Activated naive CD8-positive, alpha-beta T cell treated with anti-CD3 and anti-CD28 coated beads, Interleukin-2, amount 50 U/mL, for 24 hours (primary cell): Measurements from ENCODE around the gene ADAMTS17.
A peak's percentile ranks its signal among the peaks of the same experiment; 100 is the strongest.

ENCODE experiments used
- ATAC-seq: fragments of 150-1000 bp; cut with Tn5 transposase; one replicate; pipeline ENCODE4 v1.10.0; 2021
- DNase-seq: peaks from one replicate; pipeline ENCODE4 v3.0.0; 2021
- H3K27ac Mint-ChIP-seq: one replicate; pipeline ENCODE4 v1.8.0; 2021; ENCODE audit warnings: mild to moderate bottlenecking, mixed read lengths
- H3K27me3 Mint-ChIP-seq: one replicate; pipeline ENCODE4 v1.8.0; 2021; ENCODE audit warnings: mixed read lengths
- H3K36me3 Mint-ChIP-seq: one replicate; pipeline ENCODE4 v1.8.0; 2021; ENCODE audit warnings: low read depth, mixed read lengths
- H3K4me1 Mint-ChIP-seq: one replicate; pipeline ENCODE4 v1.8.0; 2021; ENCODE audit warnings: mixed read lengths
- H3K4me3 Mint-ChIP-seq: one replicate; pipeline ENCODE4 v1.8.0; 2021; ENCODE audit warnings: mild to moderate bottlenecking, moderate library complexity, mixed read lengths
- H3K9me3 Mint-ChIP-seq: one replicate; pipeline ENCODE4 v1.8.0; 2021; ENCODE audit warnings: mixed read lengths

ADAMTS17 gene

GRCh38 chr15:100245855-100246254 lies 95.9 kb downstream of the ADAMTS17 start:
- H3K9me3 Mint-ChIP-seq: peaks cover 8% of the 10 kb centered on the region
- H3K36me3 Mint-ChIP-seq: no peaks in the 10 kb centered on the region
- ATAC-seq (no peak), DNase-seq (no peak)
- H3K4me3 Mint-ChIP-seq: no peak overlapping the region
- H3K4me1 Mint-ChIP-seq: no peaks in the 10 kb centered on the region
- H3K27me3 Mint-ChIP-seq: no peaks in the 10 kb centered on the region
- H3K27ac Mint-ChIP-seq: no peak overlapping the region

DNA sequence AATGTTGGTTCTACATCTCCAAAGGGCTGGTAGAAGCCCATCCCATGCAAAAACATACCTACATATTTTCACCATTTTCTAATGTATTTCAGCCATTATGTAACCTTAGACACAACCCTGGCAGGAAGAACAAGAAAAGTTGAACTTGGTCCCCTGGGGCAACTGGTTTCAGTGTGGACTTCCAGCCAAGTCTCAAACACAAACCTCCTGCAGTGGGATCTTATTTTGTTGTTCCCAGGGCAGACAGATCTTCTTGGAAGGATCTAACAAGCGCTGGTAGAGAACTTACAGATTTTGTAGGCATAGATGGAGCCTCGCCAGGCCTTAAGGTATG lies 96.3 kb downstream of the ADAMTS17 start:
- Mint-ChIP-seq H3K27me3 (no peaks in the 10 kb centered on the region), H3K36me3 (no peaks in the 10 kb centered on the region), H3K9me3 (peaks cover 8% of the 10 kb centered on the region), H3K27ac (no peak overlapping the region), H3K4me3 (no peak overlapping the region), H3K4me1 (no peaks in the 10 kb centered on the region)
- ATAC-seq (no peak), DNase-seq (no peak)

DNA sequence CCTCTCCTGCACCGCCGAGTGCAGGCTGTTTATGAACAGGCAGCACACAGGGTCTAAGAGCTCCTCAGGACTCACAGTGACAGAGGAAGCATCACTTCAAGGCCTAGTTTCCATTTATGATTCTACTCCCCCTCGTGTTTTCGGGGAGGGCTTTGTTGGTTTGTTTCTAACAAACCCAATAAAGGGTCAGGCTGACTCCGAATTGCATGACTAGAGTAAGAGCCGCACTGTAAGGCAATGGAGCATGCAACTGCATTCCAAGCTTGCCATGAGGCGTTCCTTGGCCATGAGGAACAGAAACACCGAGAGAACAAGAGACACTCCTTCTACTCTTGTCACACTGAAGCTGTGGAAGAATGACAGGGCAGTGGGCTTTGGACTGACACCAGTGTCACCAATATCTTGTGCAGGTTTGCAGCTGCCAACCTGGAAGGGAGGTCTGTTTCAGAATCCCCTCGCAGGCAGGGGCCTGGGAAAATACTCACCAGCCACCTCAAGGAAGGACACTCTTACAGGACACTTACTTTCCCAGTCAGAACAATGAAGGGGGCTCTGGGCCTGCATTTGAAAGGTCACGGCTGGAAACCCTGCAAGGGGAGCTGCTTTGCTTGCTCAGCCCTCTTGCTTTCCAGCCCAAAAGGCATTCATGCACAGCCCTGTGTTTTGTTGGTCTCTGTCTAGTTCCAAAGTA lies 96.8 kb downstream of the ADAMTS17 start:
- Mint-ChIP-seq H3K27ac (no peak overlapping the region), H3K27me3 (no peaks in the 10 kb centered on the region), H3K4me3 (no peak overlapping the region), H3K36me3 (no peaks in the 10 kb centered on the region), H3K4me1 (no peaks in the 10 kb centered on the region), H3K9me3 (peaks cover 8% of the 10 kb centered on the region)
- no peak for ATAC-seq
- DNase-seq: no peak

DNA sequence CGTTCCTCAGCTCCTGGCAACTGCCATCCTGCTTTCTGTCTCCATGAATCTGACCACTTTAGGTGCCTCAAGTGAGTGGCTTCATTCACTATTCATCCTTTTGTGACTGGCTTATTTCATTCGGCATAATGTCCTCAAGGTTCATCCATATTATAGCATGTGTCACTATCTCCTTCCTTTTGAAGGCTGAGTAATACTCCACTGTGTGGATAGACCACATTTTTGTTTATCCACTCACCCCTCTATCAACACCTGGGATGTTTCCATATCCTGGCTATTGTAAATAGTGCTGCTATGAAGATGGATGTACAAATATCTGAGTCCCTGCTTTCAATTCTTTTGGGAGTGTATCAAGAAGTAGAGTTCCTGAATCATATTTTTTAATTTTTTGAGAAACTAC lies 98.8 kb downstream of the ADAMTS17 start:
- Mint-ChIP-seq H3K4me3 (no peak overlapping the region), H3K36me3 (no peaks in the 10 kb centered on the region), H3K4me1 (no peaks in the 10 kb centered on the region), H3K27me3 (no peaks in the 10 kb centered on the region), H3K27ac (no peak overlapping the region), H3K9me3 (peaks cover 8% of the 10 kb centered on the region)
- ATAC-seq: no peak
- DNase-seq: no peak

GRCh38 chr15:100241572-100242482 lies 99.9 kb downstream of the ADAMTS17 start:
- peaks cover 1% of the 10 kb centered on the region for H3K27me3 Mint-ChIP-seq
- ATAC-seq (no peak), DNase-seq (no peak)
- H3K4me1 Mint-ChIP-seq: no peaks in the 10 kb centered on the region
- no peaks in the 10 kb centered on the region for H3K36me3 Mint-ChIP-seq
- peaks cover 8% of the 10 kb centered on the region for H3K9me3 Mint-ChIP-seq
- no peak overlapping the region for H3K27ac Mint-ChIP-seq
- H3K4me3 Mint-ChIP-seq: no peak overlapping the region

GRCh38 chr15:100236981-100237720 lies 104.6 kb downstream of the ADAMTS17 start:
- no peaks in the 10 kb centered on the region for H3K9me3 Mint-ChIP-seq
- H3K4me1 Mint-ChIP-seq: peaks cover 3% of the 10 kb centered on the region
- no peaks in the 10 kb centered on the region for H3K36me3 Mint-ChIP-seq
- H3K27me3 Mint-ChIP-seq: peaks cover 2% of the 10 kb centered on the region
- no peak overlapping the region for H3K27ac Mint-ChIP-seq
- no peak overlapping the region for H3K4me3 Mint-ChIP-seq
- DNase-seq (no peak), ATAC-seq (no peak)

DNA sequence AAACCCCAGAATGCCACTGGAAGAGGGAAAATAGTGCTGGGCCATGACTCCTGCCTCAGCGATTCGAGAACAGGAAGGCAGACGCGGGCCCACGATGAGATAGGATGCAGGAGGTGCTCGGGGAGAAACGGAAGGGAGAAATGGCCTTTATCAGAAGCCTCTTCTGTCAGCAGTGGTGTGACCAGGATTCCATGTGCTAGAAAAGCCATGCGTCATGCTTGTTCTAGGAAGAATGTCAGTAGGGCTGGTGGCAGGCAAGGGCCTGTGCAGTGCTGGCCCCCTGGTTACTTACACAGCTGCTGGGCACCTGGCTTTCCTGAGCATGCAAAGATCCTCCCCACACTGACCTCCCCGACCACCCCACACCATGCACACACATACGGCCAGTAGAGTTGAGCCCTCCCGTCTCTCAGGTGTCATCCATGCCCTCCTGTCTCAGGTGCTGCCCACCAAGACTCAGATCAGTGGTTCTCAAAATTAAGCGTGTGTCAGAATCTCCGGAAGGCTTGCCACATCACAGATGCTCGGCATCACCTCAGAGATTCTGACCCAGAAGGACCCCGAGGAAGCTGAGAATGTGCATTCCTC lies 106.7 kb downstream of the ADAMTS17 start:
- Mint-ChIP-seq H3K27ac (no peak overlapping the region), H3K4me1 (peaks cover 7% of the 10 kb centered on the region), H3K9me3 (no peaks in the 10 kb centered on the region), H3K4me3 (no peak overlapping the region), H3K36me3 (no peaks in the 10 kb centered on the region), H3K27me3 (peaks cover 2% of the 10 kb centered on the region)
- no peak for DNase-seq
- no peak for ATAC-seq

GRCh38 chr15:100234158-100235029 lies 107.4 kb downstream of the ADAMTS17 start:
- Mint-ChIP-seq H3K4me1 (peaks cover 15% of the 10 kb centered on the region), H3K27me3 (peaks cover 2% of the 10 kb centered on the region), H3K36me3 (no peaks in the 10 kb centered on the region), H3K27ac (no peak overlapping the region), H3K9me3 (no peaks in the 10 kb centered on the region), H3K4me3 (no peak overlapping the region)
- ATAC-seq: no peak
- DNase-seq: no peak

DNA sequence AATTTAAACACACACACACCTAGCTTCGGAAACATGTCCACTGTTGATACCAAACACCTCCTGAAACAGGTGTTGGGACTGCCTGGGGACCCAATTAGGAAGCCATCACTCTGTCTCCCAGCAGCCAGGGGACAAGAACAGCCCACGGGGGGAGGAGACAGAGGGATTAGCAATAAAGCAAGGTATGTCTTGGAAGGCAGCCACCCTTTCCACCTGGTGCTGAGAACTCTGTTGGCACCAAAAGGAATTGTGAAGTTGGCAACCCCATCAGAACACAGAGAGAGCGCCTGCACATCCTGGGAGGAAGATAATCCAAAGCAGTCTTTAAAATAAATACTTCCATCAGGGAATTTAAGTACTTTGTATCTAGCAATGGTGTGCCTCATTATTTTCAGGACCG lies 111.0 kb downstream of the ADAMTS17 start:
- no peak for ATAC-seq
- no peak overlapping the region for H3K4me3 Mint-ChIP-seq

GRCh38 chr15:100229181-100230163 lies 112.3 kb downstream of the ADAMTS17 start:
- Mint-ChIP-seq H3K4me3 (no peak overlapping the region), H3K27me3 (no peaks in the 10 kb centered on the region), H3K9me3 (no peaks in the 10 kb centered on the region), H3K4me1 (peaks cover 21% of the 10 kb centered on the region), H3K36me3 (no peaks in the 10 kb centered on the region), H3K27ac (no peak overlapping the region)
- ATAC-seq (peak; percentile 14), DNase-seq (no peak)

More for the DNA sequence above, 111.0 kb downstream of the ADAMTS17 start:
- no peaks in the 10 kb centered on the region for H3K27me3 Mint-ChIP-seq
- no peaks in the 10 kb centered on the region for H3K36me3 Mint-ChIP-seq
- no peak overlapping the region for H3K27ac Mint-ChIP-seq
- DNase-seq: no peak
- peaks cover 14% of the 10 kb centered on the region for H3K4me1 Mint-ChIP-seq
- H3K9me3 Mint-ChIP-seq: no peaks in the 10 kb centered on the region

DNA sequence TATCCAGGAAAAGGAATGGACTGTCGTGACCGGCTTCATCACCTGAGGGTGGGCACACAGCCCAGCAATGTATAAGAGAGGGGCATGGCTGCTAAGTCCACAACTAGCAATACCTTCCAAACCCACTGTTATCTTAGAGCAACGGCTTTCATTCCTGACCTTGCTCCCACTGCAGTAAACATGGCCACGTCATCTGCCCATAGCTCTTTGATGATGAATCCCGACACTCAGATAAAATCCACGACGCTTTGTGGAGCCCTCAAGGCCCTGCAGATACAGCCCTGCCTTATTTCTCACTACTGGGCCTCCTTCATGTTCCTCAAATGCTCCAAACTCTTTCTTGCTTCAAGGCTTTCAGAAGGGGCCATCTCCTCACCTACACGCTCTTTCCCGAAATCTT lies 114.0 kb downstream of the ADAMTS17 start:
- no peak for DNase-seq
- no peak overlapping the region for H3K27ac Mint-ChIP-seq

DNA sequence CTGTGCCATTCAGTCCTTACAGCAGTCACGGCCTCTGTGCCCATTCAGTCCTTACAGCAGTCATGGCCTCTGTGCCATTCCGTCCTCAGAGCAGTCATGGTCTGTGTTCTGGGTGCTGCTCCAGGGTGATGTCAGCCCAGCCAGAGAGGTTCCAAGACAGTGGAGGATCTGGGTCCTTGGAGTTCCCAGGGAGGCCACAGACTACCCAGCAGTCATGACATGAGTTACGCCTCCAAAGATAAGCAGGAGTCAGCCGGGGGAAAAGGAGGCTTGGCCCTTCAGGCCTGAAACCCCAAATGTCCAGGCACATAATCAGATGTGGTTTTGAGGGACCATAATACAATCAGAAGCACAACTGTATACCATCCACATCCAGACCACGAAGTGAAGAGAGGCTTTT lies 115.7 kb downstream of the ADAMTS17 start:
- Mint-ChIP-seq H3K4me1 (peaks cover 29% of the 10 kb centered on the region), H3K36me3 (no peaks in the 10 kb centered on the region), H3K9me3 (no peaks in the 10 kb centered on the region), H3K27me3 (no peaks in the 10 kb centered on the region), H3K27ac (no peak overlapping the region), H3K4me3 (no peak overlapping the region)
- DNase-seq: no peak
- ATAC-seq: no peak

More for the DNA sequence above, 114.0 kb downstream of the ADAMTS17 start:
- Mint-ChIP-seq H3K4me1 (peaks cover 29% of the 10 kb centered on the region), H3K27me3 (no peaks in the 10 kb centered on the region), H3K36me3 (no peaks in the 10 kb centered on the region), H3K4me3 (no peak overlapping the region), H3K9me3 (no peaks in the 10 kb centered on the region)
- no peak for ATAC-seq
